CD4-positive, alpha-beta T cell treated with Interleukin-15 for 1 hour (primary cell): ENCODE data around the gene PTN.
"Not testable (repeated sequence)": the region's sequence is repeated elsewhere in the genome, so short reads cannot be mapped to it uniquely, and the experiment has no call there.

Experiments
- DNase-seq: peaks from one replicate; pipeline ENCODE4 v3.0.0-alpha.2; 2020

The PTN gene

DNA sequence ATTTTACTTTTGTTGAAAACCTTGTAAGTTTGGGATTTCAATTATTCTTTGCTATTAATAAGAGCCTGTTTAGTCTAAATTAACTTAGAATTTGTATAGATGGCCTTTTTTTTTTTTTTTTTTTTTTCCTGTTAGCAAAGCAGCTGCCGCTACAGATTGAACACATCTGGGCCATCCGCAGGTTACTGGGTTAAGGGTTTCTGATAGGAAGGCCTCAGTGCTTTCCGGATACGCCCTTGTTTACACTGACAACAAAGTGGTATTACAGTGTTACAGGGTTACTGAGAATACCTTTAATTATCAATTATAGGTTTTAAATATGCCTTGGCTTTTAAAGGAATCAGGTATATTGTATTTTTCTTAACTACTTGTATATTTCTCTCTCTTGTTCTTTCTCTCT lies 76.8 kb downstream of the PTN start:
- DNase-seq = no peak

DNA sequence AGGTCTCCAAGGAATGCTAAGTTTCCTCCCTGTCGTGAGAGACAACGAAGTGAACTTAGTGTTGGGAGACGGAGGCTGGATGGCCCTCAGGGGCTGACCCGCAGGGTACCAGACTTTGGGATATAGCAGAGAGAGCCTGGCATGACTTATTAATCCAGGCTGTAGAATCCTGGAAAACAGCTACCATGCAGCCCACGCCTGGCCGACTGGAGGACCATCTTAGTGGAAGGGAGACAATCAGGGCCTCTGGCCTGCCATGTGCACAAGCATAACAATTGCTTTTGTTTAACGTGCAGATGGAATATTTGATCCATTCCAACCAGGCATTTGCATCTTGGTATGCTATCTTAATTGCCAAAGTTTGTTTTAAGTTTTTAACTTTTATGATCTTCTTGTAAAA lies 78.1 kb downstream of the PTN start:
- not testable (repeated sequence) for DNase-seq

DNA sequence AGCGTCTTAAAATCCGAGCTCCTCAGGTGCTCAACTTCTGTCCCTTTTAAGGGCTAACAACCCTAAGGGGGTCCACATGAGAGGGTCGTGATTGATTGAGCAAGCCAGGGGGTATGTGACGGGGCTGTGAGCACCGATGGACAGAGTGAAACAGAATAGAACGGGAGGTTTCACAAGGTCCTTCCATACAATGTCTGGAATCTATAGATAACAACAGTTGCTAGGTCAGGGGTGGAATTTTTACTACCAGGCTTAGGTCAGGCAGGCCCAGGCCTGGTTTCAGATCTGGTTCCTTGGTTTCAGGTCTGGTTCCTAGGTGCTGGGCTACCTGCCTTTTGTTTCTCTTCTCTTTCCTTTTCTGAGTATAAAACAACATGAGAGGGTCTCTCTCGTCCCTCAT lies 80.9 kb downstream of the PTN start:
- DNase-seq = no peak

DNA sequence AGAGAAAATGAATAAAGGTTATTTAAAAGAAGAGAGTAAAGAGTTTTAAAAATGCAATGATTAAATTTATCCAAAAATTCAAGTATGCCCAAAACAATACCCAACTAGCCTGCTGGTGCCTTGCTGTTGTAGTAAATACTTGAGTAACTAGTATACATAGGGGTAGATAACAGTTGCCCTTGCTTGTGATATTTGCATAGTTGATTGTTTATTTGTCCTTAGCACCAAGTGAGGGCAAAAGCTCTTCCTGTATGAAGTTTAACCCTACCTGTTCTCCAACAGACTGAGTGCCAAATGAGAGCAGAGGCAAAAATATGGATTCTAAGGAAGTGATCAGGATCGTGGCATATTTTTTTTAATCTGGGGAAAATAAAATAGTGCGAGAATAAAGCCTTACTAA lies 85.0 kb downstream of the PTN start:
- DNase-seq = no peak

DNA sequence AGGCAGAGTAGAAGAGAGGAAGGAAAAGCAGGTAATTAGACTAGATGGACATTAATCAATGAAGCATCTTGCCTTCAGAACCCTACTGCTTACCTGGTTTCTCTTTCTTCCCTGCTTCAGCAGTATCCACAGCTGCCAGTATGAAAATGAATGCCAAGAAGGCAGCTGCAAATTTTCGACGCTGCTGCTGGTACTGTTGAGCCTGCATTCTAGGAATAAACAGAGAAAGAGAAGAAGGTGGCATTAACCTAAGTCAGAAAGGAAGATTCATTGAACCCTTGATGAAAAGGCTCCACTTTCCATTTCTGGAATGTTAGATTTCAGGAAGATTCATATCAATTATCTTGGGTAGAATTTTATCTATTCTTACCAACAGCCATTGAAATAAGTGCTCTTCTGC lies 88.8 kb downstream of the PTN start:
- DNase-seq = no peak

DNA sequence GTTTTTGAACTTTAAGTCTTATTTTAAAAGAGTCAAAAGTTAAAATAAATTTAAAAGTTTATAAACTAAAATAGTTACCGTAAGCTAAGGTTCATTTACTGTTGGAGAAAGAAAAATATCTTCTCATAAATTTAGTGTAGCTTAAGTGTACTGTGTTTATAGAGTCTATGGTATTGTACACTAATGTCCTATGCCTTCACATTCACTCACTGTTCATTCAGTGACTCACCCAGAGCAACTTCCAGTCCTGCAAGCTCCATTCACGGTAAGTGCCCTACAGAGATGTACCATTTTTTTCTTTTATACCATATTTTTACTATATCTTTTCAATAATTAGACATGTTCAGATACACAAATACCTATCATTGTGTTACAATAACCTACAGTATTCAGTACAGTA lies 97.6 kb downstream of the PTN start:
- DNase-seq = no peak

DNA sequence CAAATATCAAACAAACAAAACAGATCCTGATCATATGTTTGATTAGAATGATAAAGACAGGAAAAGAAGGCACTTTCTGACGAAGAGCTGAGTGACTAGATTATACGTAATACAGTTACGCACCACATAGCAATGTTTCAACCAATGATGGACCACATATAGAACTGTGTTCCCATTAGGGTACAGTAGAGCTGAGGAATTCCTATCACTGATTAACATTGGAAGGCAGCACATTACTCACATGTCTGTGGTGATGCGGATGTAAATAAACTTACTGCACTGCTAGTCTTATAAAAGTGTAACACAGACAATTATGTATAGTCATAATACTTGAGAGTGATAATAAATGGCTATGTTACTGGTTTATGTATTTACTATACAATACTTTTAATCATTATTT lies 98.3 kb downstream of the PTN start:
- DNase-seq = no peak

DNA sequence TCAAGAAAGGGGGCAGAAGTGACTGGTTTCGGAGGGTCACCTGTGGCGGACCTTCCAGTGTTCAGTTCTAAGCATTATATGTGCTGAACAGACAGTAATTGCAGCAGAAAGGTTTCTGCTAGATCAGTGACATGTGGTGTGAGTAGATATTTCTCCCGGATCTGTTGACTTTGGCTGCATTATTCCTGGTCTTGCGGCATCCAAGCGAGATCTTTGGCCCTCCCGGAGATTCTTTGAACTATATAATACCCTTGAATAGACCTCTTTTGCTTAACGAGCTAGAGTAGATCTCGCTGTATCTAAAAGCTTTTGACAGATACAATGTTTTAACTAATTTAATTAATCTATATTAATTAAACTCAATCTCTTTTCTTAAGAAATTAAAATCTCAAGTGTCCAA lies 99.8 kb downstream of the PTN start:
- DNase-seq = no peak

DNA sequence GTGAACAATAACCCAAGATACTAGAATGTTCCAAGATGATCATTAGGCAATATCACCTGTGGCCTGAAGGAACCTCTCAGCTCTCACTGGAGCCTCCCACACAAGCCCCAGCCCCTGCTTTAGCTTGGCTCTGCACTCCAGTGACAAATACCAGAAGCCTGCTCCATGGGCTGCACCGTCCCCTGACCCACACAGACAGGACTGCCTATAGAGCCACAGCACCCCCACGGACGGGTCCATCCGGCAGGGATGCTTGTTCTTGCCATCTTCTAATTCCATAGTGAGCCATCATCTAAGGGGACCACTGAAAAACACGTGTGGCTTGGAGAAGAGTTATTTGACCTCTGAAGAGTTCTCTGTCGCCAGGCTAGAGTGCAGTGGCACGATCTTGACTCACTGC lies 100.9 kb downstream of the PTN start:
- DNase-seq = no peak

DNA sequence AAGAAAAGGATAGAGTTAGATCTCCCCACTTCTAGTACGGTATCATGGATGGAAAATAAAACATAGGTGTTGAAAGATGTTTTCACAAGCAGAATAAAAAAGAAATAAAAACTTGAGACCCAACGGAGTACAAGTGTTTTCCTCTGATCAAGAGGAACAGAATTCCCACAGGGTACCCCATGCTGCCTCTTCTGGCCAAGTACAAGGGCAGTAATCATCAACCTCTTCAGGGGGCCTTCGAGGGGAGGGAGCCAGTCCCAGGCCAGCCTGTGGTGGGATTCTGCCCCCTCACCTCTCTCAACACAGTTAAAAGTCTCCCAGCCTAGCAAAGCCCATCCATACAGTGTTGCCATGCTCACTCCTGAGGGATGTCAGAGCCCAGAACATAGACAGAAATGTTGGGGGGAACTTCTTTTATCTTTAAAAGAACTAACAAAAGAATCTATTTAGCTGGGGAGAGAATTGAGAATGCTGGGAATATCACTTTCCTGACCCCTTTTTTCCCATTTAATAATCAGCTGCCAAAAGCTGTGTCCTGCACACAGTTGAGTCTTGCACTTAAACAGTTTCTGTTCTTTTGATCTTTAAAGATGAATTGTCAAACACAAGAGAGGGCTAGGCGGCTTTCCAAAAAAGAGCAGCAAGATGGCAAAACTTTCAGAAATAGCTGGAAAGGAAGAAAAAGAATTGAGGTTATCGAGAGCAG lies 101.7 kb downstream of the PTN start:
- no peak for DNase-seq

DNA sequence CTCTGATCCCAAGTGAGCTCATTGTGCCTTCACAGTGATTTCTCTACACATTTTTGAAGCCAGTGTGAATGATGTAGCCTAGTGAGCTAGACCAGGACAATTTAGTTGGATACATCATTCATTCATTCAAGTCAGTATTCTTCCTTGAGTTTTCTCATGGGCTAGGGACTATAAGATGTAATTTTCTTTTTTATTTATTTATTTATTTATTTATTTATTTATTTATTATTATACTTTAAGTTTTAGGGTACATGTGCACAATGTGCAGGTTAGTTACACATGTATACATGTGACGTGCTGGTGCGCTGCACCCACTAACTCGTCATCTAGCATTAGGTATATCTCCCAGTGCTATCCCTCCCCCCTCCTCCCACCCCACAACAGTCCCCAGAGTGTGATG lies 104.3 kb downstream of the PTN start:
- not testable (repeated sequence) for DNase-seq

DNA sequence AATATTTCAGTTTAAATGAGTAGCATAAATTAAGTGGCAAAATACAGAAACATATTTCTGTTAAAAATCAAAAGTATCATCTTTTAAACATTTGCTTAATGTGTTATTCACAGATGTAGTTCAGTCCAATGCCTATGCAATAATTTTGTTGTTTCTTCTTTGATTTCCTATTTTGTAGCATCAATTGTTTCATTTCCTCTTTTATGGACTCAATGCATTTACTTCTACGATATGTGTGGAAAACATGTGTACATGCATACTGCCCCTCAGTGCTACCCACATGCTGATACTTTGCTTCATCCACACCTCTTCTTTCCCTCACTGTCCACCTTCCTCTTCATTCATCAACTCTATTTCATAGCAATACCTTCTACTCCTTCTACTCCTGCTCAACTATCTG lies 108.1 kb downstream of the PTN start:
- no peak for DNase-seq

DNA sequence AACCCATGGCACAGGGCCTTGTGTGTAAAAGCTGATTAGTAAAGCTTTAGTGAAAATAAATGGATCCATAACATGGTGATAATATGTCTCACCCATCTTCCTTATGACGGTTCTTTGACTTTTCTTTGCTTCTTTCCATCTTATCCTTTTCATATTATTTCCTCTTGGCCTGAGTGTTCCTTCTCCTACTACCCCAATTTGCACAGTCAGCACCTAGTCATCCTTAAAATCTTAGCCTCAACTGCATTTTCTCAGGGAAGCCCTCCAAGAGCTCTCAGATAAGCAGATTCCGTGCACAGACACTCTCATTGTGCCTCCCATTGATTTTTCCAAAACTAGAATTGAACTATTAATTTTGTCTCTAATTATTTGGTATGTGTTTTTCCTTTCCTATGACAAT lies 112.4 kb downstream of the PTN start:
- no peak for DNase-seq

DNA sequence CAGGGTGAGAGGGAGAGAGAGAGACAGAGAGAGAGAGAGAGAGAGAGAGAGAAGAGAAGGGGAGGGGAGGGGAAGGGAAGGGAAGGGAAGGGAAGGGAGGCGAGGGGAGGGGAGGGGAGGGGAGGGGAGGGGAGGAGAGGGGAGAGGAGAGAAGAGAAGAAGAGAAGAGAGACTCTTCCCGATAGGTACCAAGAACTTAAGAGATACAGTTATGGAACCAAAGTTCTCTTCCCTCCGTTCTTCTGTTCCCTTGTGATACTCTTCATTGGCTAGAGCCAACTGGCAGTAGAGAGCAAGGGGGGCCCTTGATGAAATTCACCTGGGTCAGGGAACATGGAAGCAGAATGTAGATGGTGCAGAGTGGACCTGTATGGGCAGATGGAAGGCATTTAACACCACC lies 122.1 kb downstream of the PTN start:
- no peak for DNase-seq

DNA sequence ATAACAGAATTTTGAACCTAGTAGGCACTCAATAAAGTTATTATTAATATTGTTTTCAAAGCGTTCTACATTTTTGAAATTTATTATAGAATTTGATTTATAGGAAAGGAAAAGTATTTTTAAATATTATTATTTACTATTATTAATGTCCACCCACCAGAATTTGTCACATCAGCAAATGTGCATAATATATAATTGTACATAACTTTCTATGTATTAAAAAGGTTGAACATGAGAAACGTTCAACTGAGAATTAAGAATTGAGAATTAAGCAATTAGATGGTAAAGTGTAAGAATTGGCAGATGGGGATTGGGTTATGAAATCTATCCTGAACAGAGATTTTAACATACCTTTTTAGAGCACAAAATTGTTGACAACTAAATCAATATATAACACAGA lies 129.8 kb downstream of the PTN start:
- no peak for DNase-seq

DNA sequence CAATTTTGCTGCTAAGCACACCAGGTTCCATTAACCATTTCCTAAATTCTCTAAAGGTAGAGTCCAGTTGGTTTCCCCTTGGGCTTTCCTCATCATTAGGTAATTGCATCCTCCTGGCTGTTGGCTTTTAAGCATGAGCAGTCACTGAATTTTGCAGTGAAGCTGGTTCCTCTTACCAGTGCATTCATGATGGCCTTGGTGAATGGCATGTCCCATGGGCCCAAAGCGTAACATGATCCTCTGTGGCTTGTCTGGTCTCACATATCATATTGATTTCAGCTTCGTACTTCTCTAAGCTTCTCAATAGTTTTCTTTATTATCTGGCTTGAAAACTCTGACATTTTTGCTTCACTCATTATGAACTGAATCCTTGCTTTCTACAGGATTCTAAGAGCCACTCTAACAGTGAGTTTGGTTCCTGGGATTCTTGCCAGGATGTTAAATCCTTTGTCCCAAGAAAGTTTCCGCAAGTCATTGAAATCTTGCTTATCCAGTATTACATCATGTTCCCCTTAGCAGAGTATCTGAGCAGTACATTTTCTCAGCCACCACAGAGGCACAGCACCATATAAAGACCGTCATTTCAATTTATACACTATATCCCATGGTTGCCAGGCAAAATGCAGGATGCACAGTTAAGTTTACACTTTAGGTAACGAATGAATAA lies 134.2 kb downstream of the PTN start:
- DNase-seq = no peak

DNA sequence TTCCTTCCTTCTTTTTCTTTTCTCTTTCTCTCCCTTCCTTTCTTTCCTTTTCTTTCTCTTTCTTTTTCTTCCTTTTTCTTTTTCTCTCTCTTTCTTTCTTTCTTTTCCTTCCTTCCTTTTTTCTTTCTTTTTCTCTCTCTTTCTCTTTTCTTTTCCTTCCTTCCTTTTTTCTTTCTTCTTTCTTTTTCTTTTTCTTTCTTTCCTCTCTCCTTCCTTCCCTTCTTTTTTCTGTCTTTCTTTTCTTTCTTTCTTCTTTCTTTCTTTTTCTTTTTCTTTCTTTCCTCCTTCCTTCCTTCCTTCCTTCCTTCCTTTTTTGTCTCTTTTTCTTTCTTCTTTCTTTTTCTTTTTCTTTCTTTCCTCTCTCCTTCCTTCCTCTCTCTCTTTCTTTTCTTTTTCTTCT lies 136.8 kb downstream of the PTN start:
- DNase-seq = no peak

DNA sequence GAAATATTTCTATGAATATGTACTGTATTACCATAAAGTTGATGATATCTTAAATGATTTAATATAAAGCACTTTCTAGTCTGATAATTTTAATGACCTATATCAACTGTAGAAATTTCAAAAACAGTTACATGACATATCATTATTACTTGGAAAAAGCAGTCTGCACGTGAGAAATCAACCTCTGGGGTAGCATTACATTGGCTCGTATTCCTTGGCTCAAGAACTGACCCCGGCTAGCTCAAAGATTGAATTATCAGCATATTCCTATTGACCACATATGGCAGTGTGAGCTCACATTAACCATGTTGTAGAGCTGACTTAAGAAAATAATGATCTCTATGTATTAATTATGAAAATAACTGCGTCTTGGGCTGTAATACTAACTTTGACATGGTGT lies 139.3 kb downstream of the PTN start:
- no peak for DNase-seq

DNA sequence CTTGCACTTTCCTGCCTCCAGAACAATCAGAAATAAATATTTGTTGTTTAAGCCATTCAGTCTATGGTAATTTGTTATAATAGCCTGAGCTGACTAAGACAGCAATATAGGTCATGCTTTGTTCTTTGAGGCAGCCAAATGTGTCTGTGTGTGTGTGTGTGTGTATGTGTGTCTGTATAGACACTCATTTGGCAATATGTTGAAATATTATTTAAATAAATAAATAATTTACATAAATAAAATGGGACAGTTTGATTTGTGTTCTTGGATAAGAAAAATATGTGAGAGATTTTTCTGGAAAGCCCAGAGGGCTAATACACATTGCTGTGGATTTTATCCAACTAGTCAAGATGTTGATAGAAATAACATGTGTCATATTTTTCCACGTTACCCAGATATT lies 140.2 kb downstream of the PTN start:
- no peak for DNase-seq

DNA sequence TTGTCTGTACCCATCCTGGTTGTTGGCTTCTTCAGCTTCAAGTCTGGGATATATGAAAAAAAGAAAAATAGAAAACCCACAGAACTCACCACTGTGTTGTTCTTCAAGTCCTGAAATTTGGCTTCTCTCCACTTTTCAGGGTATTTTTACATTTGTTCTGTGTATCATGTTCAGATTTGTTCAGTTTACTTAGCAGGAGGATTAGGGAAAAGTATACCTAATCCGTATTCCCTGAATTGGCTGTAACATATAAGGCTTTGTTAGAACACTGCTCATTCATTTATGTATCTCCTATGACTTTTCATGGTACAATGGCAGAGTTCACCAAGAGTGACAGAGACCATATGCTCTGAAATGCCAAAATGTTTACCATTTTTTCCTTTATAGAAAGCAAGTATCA lies 146.9 kb downstream of the PTN start:
- DNase-seq = no peak

DNA sequence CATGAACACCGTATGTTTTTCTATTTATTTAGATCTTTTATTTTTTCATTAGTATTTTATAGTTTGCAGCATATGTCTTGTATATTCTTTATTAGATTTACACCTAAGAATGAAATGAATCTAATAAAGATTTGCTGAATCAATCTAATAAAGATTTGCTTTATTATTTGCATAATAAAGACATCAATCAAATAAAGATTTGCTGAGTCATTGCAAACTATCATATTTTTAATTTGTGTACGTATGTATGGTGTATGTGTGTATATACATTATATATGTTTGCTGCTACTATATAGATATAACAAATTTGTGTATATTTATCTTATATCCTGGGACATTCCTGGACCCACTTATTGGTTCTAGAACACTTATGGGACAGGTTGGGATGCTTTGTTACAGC lies 147.5 kb downstream of the PTN start:
- DNase-seq = no peak

DNA sequence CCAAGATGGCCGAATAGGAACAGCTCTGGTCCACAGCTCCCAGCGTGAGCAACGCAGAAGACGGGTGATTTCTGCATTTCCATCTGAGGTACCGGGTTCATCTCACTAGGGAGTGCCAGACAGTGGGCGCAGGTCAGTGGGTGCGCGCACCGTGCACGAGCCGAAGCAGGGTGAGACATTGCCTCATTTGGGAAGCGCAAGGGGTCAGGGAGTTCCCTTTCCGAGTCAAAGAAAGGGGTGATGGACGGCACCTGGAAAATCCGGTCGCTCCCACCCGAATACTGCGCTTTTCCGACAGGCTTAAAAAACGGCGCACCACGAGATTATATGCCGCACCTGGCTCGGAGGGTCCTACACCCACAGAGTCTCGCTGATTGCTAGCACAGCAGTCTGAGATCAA lies 161.9 kb downstream of the PTN start:
- DNase-seq = not testable (repeated sequence)
